Left colon (tissue), 2 donors: ENCODE results near the gene PRG3. TPM values are rescaled to one million over a fixed set of nuclear protein-coding genes. Genes with fewer than 3 reads are reported as not detected.
"Not testable (repeated sequence)": the region's sequence is repeated elsewhere in the genome, so short reads cannot be mapped to it uniquely, and the experiment has no call there.

Experiments used
- ATAC-seq: fragments of 200-7000 bp; cut with Tn5 transposase; one replicate; pipeline ENCODE4 v1.9.1; 2020; ENCODE audit warnings: mild to moderate bottlenecking, moderate library complexity
- DNase-seq, 2 donors: peaks; one replicate each; pipeline ENCODE4 v3.0.0-alpha.2; 2020
- intact Hi-C, 2 donors: fragments of 100-400 bp; cut with DNase I in 1 of 2; cut with micrococcal nuclease in 1 of 2; formaldehyde crosslinking; loops; one replicate each; pipeline versions ENCODE4 v1.11.2 to v1.14.0; 2022; cut with DNase I, micrococcal nuclease
- total RNA-seq, 2 donors: library from RNA; stranded (reverse); fragmentation: NEBNext Ultra II Directional; extraction: Animal tissue kit (Norgen Biotek cat#: 25700); gene quantifications; one replicate each; pipeline ENCODE4 v1.2.1, GENCODE V29; 2021
- donor health status: DM: no; HTN: no; CAD: no.
- donor health status: DM: yes; HTN: yes; CAD: no.

PRG3 gene
- total RNA-seq, 2 donors from 2014 or later: not detected

- intact Hi-C loops: no loop called here
- ATAC-seq (no peak), DNase-seq (no peak)
Observed at GRCh38 chr11:57364851-57365660, 15.9 kb downstream of the PRG3 start.

GRCh38 chr11:57363131-57364080 is 17.5 kb downstream of the PRG3 start:
- intact Hi-C loops: no loop called here
- no peak for ATAC-seq
- no peak for DNase-seq

- no peak for ATAC-seq
- intact Hi-C loops: no loop called here
- no peak for DNase-seq
Observed at GRCh38 chr11:57361926-57362325, 19.0 kb downstream of the PRG3 start.

GRCh38 chr11:57361420-57361819 is 19.5 kb downstream of the PRG3 start:
- DNase-seq, intact Hi-C loops, ATAC-seq: not testable (repeated sequence)

- DNase-seq (no peak), ATAC-seq (no peak)
- intact Hi-C loops: no loop called here
Observed at GRCh38 chr11:57360991-57361390, 20.0 kb downstream of the PRG3 start.

GRCh38 chr11:57359896-57360690 is 20.9 kb downstream of the PRG3 start:
- no peak for ATAC-seq
- intact Hi-C loops: no loop called here
- DNase-seq: no peak

GRCh38 chr11:57359396-57359795 is 21.6 kb downstream of the PRG3 start:
- intact Hi-C loops: no loop called here
- ATAC-seq (no peak), DNase-seq (no peak)

GRCh38 chr11:57358991-57359390 is 22.0 kb downstream of the PRG3 start:
- ATAC-seq (no peak), DNase-seq (no peak)
- intact Hi-C loops: no loop called here

GRCh38 chr11:57358543-57358961 is 22.4 kb downstream of the PRG3 start:
- intact Hi-C loops: no loop called here
- DNase-seq (no peak), ATAC-seq (peak; percentile 28)

- ATAC-seq (no peak), DNase-seq (no peak)
- intact Hi-C loops: no loop called here
Observed at GRCh38 chr11:57357856-57358255, 23.1 kb downstream of the PRG3 start.

GRCh38 chr11:57357310-57357709 is 23.6 kb downstream of the PRG3 start:
- no peak for DNase-seq
- ATAC-seq: no peak
- intact Hi-C loops: no loop called here

GRCh38 chr11:57356268-57356667 is 24.7 kb downstream of the PRG3 start:
- intact Hi-C loops: no loop called here
- DNase-seq (no peak), ATAC-seq (no peak)

- DNase-seq (no peak), ATAC-seq (no peak)
- intact Hi-C loops: no loop called here
Observed at GRCh38 chr11:57354699-57355098, 26.3 kb downstream of the PRG3 start.

- ATAC-seq: no peak
- DNase-seq: no peak
- intact Hi-C loops: no loop called here
Observed at GRCh38 chr11:57353852-57354251, 27.1 kb downstream of the PRG3 start.

- intact Hi-C loops: no loop called here
- DNase-seq (no peak), ATAC-seq (no peak)
Observed at GRCh38 chr11:57353446-57353845, 27.5 kb downstream of the PRG3 start.

GRCh38 chr11:57353036-57353435 is 27.9 kb downstream of the PRG3 start:
- intact Hi-C loops: no loop called here
- ATAC-seq (no peak), DNase-seq (no peak)

- peak in 1 of 2 donors; percentile 73 for DNase-seq
- intact Hi-C loops: loop anchor here in 1 of 2 donors (10.0 kb wide), 2 partner anchors 175 to 295 kb away; partner anchors contain the start of gene YPEL4
- ATAC-seq: peak; percentile 60
Observed at GRCh38 chr11:57349491-57350274, 31.3 kb downstream of the PRG3 start.

GRCh38 chr11:57348636-57349313 is 32.2 kb downstream of the PRG3 start:
- no peak for ATAC-seq
- no peak for DNase-seq
- intact Hi-C loops: loop anchor here in 1 of 2 donors (10.0 kb wide), 2 partner anchors 176 to 296 kb away; partner anchors contain the start of gene YPEL4
